ENCODE data around the gene SPATA6L. TPM values are rescaled to one million over a fixed set of nuclear protein-coding genes. Genes with fewer than 3 reads are reported as not detected.

Gene SPATA6L
- total RNA-seq, 1 experiment from 2014 or later: 7.1 TPM

DNA sequence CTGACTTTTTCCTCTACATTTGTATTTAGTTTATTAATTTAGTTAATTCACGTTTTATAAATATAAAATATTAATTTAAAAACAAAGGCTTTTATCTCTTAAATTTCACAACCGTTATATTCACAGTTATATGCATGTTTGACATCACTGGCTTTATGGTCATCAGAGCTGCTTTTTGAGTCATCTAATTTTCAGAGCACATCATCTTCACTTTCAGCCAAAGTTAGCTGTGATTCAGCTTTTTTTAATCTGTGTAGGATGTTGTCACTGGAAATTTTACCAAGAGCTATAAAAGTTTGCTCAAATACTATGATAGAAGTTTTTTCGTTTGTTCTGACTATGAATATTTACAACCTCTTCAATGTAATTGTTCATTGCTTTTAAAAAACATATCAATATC lies 25.5 kb upstream of the SPATA6L start:
- CTCF ChIA-PET: no interaction called here
- Histone ChIP-seq H4K20me1 (ENCODE audit: insufficient read depth) (0 out of 2 replicates have a peak, but pooled peaks cover 3% of the 10 kb centered on the region), H3F3A (ENCODE audit: insufficient read depth, low read depth) (no peaks in the 10 kb centered on the region), H3K9me2 (ENCODE audit: insufficient read depth) (no peaks in the 10 kb centered on the region), H3K27ac (no peak overlapping the region), H3K36me3 (ENCODE audit: low read depth) (no peaks in the 10 kb centered on the region), H3K79me2 (ENCODE audit: low read depth) (no peaks in the 10 kb centered on the region), H3K4me3 (no peak overlapping the region), H3K4me1 (replicated peaks; ENCODE audit: insufficient read depth) (no peaks in the 10 kb centered on the region), H3K27me3 (ENCODE audit: insufficient read depth, low read depth) (no peaks in the 10 kb centered on the region), H3K9me3 (ENCODE audit: insufficient read depth, low read depth) (no peaks in the 10 kb centered on the region), H2AFZ (no peak overlapping the region), H3K4me2 (no peak overlapping the region)
- POLR2A ChIA-PET (ENCODE audit: unreplicated experiment): interaction anchor here (0.6 kb wide), 1 partner anchor 1790 kb away, joined by 3 read pairs; no protein-coding TSS in a partner anchor
- TF ChIP-seq, protein P1, sequence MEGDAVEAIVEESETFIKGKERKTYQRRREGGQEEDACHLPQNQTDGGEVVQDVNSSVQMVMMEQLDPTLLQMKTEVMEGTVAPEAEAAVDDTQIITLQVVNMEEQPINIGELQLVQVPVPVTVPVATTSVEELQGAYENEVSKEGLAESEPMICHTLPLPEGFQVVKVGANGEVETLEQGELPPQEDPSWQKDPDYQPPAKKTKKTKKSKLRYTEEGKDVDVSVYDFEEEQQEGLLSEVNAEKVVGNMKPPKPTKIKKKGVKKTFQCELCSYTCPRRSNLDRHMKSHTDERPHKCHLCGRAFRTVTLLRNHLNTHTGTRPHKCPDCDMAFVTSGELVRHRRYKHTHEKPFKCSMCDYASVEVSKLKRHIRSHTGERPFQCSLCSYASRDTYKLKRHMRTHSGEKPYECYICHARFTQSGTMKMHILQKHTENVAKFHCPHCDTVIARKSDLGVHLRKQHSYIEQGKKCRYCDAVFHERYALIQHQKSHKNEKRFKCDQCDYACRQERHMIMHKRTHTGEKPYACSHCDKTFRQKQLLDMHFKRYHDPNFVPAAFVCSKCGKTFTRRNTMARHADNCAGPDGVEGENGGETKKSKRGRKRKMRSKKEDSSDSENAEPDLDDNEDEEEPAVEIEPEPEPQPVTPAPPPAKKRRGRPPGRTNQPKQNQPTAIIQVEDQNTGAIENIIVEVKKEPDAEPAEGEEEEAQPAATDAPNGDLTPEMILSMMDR (conservative IDR thresholded peaks at IDR 0.05): no peak
- no peak for TF ChIP-seq EZH2 (IDR thresholded peaks at IDR 0.05; ENCODE audit: low read depth)
- intact Hi-C loops (cut with micrococcal nuclease; ENCODE audit: unreplicated experiment): no loop called here
- no TSS peak for BruUV-seq (replicated peaks)
- DNase-seq: no peak

DNA sequence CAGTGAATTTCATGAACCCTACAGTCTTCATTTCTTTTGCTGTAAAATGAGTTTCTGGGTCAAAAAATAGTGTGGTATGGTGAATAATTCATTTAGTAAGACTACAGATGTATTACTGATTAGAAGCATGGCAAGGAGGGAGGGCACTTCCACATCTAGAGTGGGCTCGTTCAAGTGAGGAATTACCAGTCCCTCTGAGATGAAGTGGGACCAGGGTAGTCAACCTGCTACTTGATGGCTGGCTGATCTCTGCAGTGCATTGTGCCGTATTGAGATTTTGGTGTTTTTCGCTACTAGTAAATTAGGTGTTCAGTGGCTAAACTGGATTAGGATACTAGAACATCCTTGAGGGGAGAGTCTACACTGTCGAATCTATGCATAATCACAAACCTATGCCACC lies 23.9 kb upstream of the SPATA6L start:
- no TSS peak for BruUV-seq (replicated peaks)
- POLR2A ChIA-PET (ENCODE audit: unreplicated experiment): no interaction called here

DNA sequence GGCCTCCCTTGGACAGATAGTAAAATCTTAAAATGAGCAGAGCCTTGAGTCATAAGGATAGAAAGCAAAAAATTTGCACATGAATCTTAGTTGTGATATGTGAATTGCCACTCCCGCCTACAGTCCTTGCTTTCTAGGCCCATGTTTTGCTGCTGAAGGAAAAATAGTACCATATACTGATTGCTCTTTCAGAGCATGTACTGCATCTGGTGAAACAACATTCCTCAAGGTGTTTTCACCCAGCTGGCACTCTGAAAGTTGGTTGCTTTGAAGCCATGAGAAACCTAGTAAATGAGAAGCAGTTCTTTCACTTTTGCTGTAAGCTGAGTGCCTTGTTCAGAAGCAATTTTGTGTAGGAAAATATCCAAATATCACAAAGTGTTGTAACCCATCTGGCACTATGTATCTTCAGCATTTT lies 23.4 kb upstream of the SPATA6L start:
- peak; percentile 3 to 61 for DNase-seq
- Histone ChIP-seq H2AFZ (no peak overlapping the region), H3K27ac (no peak overlapping the region), H3K4me3 (no peak overlapping the region), H3K4me2 (no peak overlapping the region), H3F3A (ENCODE audit: insufficient read depth, low read depth) (no peaks in the 10 kb centered on the region), H3K27me3 (ENCODE audit: insufficient read depth, low read depth) (no peaks in the 10 kb centered on the region), H3K79me2 (ENCODE audit: low read depth) (no peaks in the 10 kb centered on the region), H3K9me2 (ENCODE audit: insufficient read depth) (no peaks in the 10 kb centered on the region), H3K36me3 (ENCODE audit: low read depth) (no peaks in the 10 kb centered on the region), H3K9me3 (ENCODE audit: insufficient read depth, low read depth) (no peaks in the 10 kb centered on the region), H3K4me1 (replicated peaks; ENCODE audit: insufficient read depth) (no peaks in the 10 kb centered on the region), H4K20me1 (ENCODE audit: insufficient read depth) (no peaks in the 10 kb centered on the region)
- POLR2A ChIA-PET (ENCODE audit: unreplicated experiment): no interaction called here
- CTCF ChIA-PET: interaction anchor here (0.7 kb wide), 1 partner anchor 636 kb away, joined by 3 read pairs; no protein-coding TSS in a partner anchor
- intact Hi-C loops (cut with micrococcal nuclease; ENCODE audit: unreplicated experiment): no loop called here
- no TSS peak for BruUV-seq (replicated peaks)
- TF ChIP-seq, protein P1 (conservative IDR thresholded peaks at IDR 0.05): no peak
- TF ChIP-seq EZH2 (IDR thresholded peaks at IDR 0.05; ENCODE audit: low read depth): no peak

More for the DNA sequence above, 23.9 kb upstream of the SPATA6L start:
- Histone ChIP-seq H2AFZ (no peak overlapping the region), H3K27ac (no peak overlapping the region), H3K4me3 (no peak overlapping the region), H3F3A (ENCODE audit: insufficient read depth, low read depth) (no peaks in the 10 kb centered on the region), H3K36me3 (ENCODE audit: low read depth) (no peaks in the 10 kb centered on the region), H3K9me2 (ENCODE audit: insufficient read depth) (no peaks in the 10 kb centered on the region), H4K20me1 (ENCODE audit: insufficient read depth) (no peaks in the 10 kb centered on the region), H3K4me1 (replicated peaks; ENCODE audit: insufficient read depth) (no peaks in the 10 kb centered on the region), H3K4me2 (no peak overlapping the region), H3K79me2 (ENCODE audit: low read depth) (no peaks in the 10 kb centered on the region), H3K9me3 (ENCODE audit: insufficient read depth, low read depth) (no peaks in the 10 kb centered on the region), H3K27me3 (ENCODE audit: insufficient read depth, low read depth) (no peaks in the 10 kb centered on the region)
- CTCF ChIA-PET: interaction anchor here (0.7 kb wide), 1 partner anchor 636 kb away, joined by 3 read pairs; no protein-coding TSS in a partner anchor
- DNase-seq: no peak
- intact Hi-C loops (cut with micrococcal nuclease; ENCODE audit: unreplicated experiment): no loop called here
- TF ChIP-seq EZH2 (IDR thresholded peaks at IDR 0.05; ENCODE audit: low read depth): no peak
- TF ChIP-seq, protein P1 (conservative IDR thresholded peaks at IDR 0.05): no peak
